SK-N-SH (cell line): ENCODE data around the gene ARID1B.

Experiments
- FOXJ3 ChIP-seq: sonication (generic); formaldehyde crosslinking; IDR thresholded peaks from 2 replicates; pipeline ENCODE4 v1.5.1; 2020; ENCODE audit warnings: mild to moderate bottlenecking, missing genetic modification reagents
- RAD21 ChIP-seq: IDR thresholded peaks from 2 replicates; pipeline ENCODE4 v1.6.1; 2012; ENCODE audit warnings: mild to moderate bottlenecking, low read length
- RFX5 ChIP-seq: IDR thresholded peaks from 2 replicates; pipeline ENCODE4 v1.6.1; 2012; ENCODE audit warnings: mild to moderate bottlenecking, improper control_type of control experiment, low read length
- SMC3 ChIP-seq: IDR thresholded peaks from 2 replicates; pipeline ENCODE4 v1.6.1; 2012; ENCODE audit warnings: low read depth, low read length, improper control_type of control experiment
- YY1 ChIP-seq: IDR thresholded peaks from 2 replicates; pipeline ENCODE4 v1.4.0; 2012; ENCODE audit warnings: low read depth, mild to moderate bottlenecking
- TF ChIP-seq, protein P1 (sequence below): fragments of 200-600 bp; sonication (generic); IDR thresholded peaks from 2 replicates; pipeline ENCODE4 v1.6.1; 2017; ENCODE audit warnings: antibody characterized with exemption, mild to moderate bottlenecking, moderate library complexity
- TF ChIP-seq, protein P2 (sequence below): fragments of 150-350 bp; IDR thresholded peaks from 2 replicates; pipeline ENCODE4 v1.6.1; 2016; ENCODE audit warnings: mild to moderate bottlenecking, low read depth, low read length

DNA sequence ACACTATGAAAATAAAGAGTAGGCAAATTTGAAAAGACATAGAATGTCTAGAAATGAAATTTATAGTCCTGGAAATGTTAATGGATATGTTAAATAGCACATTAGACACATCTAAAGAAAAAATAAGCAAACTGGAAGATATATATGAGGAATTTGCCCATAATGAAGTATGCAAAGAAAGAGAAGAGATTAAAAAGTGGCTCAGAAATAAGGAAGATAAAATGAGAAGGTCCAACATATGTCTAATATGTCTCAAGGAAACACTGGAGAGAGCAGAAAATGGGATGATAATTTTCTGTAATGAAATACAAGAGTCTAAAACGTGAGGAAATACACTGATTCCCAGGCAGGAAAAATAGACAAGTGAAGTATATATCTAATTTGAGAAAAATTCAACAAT, 36.6 kb upstream of the ARID1B start:
- TF ChIP-seq RAD21 (no peak), FOXJ3 (CRISPR knock-in tag) (no peak), SMC3 (no peak), RFX5 (no peak), YY1 (no peak)
- TF ChIP-seq, protein P1, sequence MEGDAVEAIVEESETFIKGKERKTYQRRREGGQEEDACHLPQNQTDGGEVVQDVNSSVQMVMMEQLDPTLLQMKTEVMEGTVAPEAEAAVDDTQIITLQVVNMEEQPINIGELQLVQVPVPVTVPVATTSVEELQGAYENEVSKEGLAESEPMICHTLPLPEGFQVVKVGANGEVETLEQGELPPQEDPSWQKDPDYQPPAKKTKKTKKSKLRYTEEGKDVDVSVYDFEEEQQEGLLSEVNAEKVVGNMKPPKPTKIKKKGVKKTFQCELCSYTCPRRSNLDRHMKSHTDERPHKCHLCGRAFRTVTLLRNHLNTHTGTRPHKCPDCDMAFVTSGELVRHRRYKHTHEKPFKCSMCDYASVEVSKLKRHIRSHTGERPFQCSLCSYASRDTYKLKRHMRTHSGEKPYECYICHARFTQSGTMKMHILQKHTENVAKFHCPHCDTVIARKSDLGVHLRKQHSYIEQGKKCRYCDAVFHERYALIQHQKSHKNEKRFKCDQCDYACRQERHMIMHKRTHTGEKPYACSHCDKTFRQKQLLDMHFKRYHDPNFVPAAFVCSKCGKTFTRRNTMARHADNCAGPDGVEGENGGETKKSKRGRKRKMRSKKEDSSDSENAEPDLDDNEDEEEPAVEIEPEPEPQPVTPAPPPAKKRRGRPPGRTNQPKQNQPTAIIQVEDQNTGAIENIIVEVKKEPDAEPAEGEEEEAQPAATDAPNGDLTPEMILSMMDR: no peak
- TF ChIP-seq, protein P2, sequence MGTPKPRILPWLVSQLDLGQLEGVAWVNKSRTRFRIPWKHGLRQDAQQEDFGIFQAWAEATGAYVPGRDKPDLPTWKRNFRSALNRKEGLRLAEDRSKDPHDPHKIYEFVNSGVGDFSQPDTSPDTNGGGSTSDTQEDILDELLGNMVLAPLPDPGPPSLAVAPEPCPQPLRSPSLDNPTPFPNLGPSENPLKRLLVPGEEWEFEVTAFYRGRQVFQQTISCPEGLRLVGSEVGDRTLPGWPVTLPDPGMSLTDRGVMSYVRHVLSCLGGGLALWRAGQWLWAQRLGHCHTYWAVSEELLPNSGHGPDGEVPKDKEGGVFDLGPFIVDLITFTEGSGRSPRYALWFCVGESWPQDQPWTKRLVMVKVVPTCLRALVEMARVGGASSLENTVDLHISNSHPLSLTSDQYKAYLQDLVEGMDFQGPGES: no peak
